Right lobe of liver (tissue), 4 donors: ENCODE results near the gene CELSR1.

Experiments used
- CTCF ChIP-seq, 4 donors: fragments of 200-600 bp in 3 of 4; fragments of 450-650 bp in 1 of 4; IDR thresholded peaks; one replicate each; pipeline versions ENCODE4 v1.5.1 to v1.8.0; 2016 to 2022; ENCODE audit warnings: antibody characterized with exemption in 4 of 4, mild to moderate bottlenecking in 2 of 4
- POLR2A ChIP-seq: fragments of 450-650 bp; IDR thresholded peaks from one replicate; pipeline ENCODE4 v1.6.1; 2017; ENCODE audit warnings: antibody characterized with exemption, mild to moderate bottlenecking
- donor health status: DM: no; HTN: no; CAD: no.
- donor health status: DM: no; HTN: no; CAD: no.
- donor health status: DM: no; HTN: yes; CAD: no.

- no peak for TF ChIP-seq CTCF (IDR thresholded peaks at IDR 0.05)
- no peak for TF ChIP-seq POLR2A
These were observed 170.4 kb downstream of the CELSR1 start for GRCh38 chr22:46366801-46367706.
